Fibroblast of the aortic adventitia (primary cell): ENCODE data around the gene AMN1. TPM values are rescaled to one million over a fixed set of nuclear protein-coding genes. Genes with fewer than 3 reads are reported as not detected.
"Not testable (repeated sequence)": the region's sequence is repeated elsewhere in the genome, so short reads cannot be mapped to it uniquely, and the experiment has no call there.

Experiments used
- DNase-seq: peaks from one replicate; pipeline ENCODE4 v3.0.0-alpha.2; 2010; ENCODE audit warnings: low read depth
- H3K4me3 ChIP-seq: 2 replicates; pipeline ENCODE4 v1.5.1; 2011; ENCODE audit warnings: low read depth, mild to moderate bottlenecking, control low read depth, low read length, moderate library complexity
- total RNA-seq: library from RNA; depleted of rRNA; stranded (reverse); fragments of >200 nt; gene quantifications from 2 replicates; pipeline ENCODE4 v1.2.3, GENCODE V29; 2012; ENCODE audit warnings: low replicate concordance
- TF ChIP-seq, protein P1 (sequence below): IDR thresholded peaks from 2 replicates; pipeline ENCODE4 v1.5.1; 2011; ENCODE audit warnings: mild to moderate bottlenecking, low read length, control low read depth, inconsistent platforms; ENCODE audit not compliant: insufficient read depth

Gene AMN1
- total RNA-seq, 1 donor, result 10.3 TPM

DNA sequence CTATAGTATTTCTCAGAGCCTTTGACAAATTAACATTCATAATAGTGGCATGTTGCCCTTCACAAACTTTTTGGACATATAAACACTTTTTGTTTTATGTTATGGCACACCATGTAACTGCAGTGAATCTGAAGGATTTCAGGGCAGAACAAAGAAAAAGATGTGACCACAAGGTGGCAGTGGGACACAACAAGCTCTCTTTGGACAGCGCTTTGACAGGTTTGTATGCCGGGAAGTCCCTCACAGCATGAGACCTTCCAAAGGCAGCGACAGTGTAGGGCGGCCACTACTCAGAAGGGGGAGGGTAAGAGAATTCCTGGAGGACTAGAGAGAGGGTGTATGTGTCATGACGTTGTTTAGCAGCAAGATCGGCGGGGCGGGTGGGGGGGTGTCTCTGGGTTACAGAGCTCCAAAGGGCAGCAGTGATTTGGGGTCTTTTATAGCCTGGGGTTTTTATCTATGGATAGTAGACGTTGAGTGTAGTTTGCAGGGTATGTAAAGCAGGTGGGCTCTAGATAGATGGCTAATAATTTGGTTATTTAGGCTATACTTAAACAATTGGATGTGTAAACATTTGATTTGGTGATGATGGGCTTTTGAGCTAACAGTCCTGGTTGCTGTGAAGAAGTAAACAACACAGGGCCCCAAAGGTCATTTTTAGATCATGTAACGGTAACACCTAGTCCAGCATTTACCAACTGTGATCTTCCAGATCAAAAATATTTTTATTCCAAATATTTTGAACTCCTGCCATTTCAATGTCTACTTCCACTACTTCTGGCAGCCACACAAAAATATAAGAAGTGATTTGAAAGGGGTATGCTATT is 46.5 kb downstream of the AMN1 start:
- TF ChIP-seq, protein P1, sequence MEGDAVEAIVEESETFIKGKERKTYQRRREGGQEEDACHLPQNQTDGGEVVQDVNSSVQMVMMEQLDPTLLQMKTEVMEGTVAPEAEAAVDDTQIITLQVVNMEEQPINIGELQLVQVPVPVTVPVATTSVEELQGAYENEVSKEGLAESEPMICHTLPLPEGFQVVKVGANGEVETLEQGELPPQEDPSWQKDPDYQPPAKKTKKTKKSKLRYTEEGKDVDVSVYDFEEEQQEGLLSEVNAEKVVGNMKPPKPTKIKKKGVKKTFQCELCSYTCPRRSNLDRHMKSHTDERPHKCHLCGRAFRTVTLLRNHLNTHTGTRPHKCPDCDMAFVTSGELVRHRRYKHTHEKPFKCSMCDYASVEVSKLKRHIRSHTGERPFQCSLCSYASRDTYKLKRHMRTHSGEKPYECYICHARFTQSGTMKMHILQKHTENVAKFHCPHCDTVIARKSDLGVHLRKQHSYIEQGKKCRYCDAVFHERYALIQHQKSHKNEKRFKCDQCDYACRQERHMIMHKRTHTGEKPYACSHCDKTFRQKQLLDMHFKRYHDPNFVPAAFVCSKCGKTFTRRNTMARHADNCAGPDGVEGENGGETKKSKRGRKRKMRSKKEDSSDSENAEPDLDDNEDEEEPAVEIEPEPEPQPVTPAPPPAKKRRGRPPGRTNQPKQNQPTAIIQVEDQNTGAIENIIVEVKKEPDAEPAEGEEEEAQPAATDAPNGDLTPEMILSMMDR, result peak; percentile 77
- DNase-seq, result peak; percentile 89
- no peak overlapping the region for H3K4me3 ChIP-seq

DNA sequence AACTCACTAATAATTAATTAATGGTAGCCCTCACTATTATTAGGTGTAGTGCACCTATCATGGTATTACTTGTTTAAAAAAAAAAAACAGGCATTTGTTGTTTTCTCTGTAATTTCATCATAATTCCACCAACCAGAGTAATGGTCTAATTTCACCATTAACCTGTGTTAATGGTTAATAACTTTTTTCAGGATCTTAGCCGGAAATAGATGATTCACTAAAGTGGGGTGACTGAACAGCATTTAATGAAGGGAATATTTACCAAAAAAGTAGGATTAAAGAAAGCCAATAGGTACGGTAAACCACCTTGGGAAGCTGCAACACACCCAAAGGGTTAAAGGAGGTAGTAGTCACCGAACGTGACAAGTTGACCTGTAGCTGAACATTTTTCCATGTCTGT is 56.3 kb downstream of the AMN1 start:
- no peak for DNase-seq
- H3K4me3 ChIP-seq, result no peak overlapping the region
- TF ChIP-seq, protein P1, result no peak

DNA sequence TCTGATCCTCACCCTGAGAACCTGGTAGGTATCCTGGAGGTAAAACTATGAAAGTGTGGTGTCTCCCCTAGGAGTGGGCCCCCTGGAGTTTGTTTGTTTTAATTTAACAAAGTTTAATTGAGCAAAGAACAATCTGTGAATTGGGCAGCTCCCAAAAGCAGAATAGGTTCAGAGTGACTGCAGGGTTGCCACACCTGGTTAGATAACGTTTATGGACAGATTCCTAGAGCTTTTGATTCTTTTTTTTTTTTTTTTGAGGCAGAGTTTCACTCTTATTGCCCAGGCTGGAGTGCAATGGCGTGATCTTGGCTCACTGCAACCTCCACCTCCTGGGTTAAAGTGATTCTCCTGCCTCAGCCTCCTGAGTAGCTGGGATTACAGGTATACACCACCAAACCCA is 59.2 kb downstream of the AMN1 start:
- DNase-seq, H3K4me3 ChIP-seq: not testable (repeated sequence)

DNA sequence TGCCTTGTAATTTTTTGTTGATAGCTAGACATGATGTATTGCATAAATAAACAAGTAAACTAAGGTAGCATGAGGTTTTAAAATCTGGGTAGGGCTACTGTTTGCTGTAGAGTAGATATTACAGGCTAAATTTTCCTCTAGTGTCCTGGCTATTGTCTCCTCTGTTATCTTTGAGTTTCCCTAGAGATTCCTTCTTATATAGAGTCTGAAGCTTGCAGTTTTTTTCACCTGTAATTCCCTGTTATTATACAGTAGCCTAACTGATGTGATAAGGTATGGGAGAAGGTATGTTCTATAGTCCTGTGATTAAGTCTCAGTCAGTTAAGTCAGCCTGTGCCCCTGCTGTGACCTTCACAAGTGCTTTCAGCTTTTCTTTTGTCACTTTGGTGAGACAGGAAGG is 59.8 kb downstream of the AMN1 start:
- no peak for DNase-seq
- TF ChIP-seq, protein P1, result no peak
- H3K4me3 ChIP-seq, result no peak overlapping the region

DNA sequence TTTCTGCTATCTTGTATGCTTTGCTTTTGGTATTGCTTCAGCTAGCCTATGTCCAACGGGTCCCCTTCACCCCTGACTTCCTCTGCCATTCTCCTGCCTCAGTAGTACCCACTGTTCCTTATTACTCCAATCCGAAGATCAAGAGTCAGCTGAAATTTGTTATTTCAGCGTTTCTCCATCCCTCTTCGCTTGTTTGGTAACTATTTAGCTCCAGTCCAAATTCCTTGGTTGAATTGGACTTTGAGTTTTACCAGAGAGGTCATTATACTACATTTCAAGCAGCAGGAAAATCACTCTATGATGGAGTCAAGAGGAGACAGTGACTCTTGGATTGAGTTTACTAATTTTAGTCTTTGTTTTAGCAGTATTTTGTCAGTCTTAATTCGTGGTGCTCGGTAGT is 64.8 kb downstream of the AMN1 start:
- H3K4me3 ChIP-seq, result no peak overlapping the region
- no peak for DNase-seq
- TF ChIP-seq, protein P1, result no peak

DNA sequence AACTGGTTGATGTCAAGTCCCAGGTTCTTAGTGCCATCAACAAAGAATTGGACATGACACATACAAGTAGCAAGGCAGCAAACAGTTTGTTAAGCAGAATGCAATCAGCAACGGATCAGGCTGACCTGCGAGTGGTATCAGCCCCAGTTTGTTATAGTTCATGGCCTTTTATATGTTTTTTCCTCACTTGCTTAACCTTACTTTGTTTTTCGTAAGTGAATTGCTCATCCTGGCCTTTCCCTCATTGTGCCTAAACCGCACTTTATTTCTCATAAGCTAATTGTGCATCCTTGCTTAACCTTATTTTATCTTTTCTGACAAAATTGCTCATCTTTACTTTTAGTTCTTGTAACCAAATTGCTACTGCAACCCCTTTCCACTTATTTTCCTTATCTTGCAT is 65.2 kb downstream of the AMN1 start:
- H3K4me3 ChIP-seq, result no peak overlapping the region
- TF ChIP-seq, protein P1, result no peak
- DNase-seq, result no peak

DNA sequence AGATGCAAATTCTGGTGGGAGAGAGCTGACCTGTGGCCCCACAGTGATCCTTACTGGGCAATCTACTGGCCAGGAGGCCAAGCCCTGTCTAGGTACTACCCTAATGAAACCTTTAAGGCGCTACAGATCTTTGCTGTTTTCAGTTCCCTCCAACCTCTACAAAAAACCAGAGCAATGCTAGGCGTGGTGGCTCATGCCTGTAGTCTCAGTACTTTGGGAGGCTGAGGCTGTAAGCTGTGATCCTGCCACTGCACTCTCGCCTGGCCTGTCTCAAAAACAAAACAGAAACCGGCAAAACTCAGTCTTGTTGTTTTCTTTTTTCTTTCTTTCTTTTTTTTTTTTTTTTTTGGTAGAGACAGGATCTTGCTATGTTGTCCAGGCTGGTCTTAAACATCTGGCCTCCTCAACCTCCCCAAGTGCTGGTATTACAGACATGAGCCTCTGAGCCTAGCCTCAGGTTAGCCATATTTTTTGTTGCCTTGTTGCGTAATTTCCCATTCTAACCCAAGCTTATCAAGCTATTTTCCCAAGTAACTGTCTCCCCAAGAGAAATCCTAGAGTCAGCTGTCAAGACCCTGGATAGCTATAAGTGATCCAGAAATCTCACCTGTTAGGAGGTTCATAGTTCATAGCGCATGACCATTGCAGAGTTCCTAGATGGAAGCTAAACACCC is 66.5 kb downstream of the AMN1 start:
- H3K4me3 ChIP-seq, result no peak overlapping the region
- no peak for DNase-seq
- TF ChIP-seq, protein P1, result no peak
